ENCODE data around the gene SRMS. TPM values are rescaled to one million over a fixed set of nuclear protein-coding genes. Genes with fewer than 3 reads are reported as not detected.
A peak's percentile ranks its signal among the peaks of the same experiment; 100 is the strongest.

Gene SRMS
- total RNA-seq, 1 experiment from 2014 or later = not detected

DNA sequence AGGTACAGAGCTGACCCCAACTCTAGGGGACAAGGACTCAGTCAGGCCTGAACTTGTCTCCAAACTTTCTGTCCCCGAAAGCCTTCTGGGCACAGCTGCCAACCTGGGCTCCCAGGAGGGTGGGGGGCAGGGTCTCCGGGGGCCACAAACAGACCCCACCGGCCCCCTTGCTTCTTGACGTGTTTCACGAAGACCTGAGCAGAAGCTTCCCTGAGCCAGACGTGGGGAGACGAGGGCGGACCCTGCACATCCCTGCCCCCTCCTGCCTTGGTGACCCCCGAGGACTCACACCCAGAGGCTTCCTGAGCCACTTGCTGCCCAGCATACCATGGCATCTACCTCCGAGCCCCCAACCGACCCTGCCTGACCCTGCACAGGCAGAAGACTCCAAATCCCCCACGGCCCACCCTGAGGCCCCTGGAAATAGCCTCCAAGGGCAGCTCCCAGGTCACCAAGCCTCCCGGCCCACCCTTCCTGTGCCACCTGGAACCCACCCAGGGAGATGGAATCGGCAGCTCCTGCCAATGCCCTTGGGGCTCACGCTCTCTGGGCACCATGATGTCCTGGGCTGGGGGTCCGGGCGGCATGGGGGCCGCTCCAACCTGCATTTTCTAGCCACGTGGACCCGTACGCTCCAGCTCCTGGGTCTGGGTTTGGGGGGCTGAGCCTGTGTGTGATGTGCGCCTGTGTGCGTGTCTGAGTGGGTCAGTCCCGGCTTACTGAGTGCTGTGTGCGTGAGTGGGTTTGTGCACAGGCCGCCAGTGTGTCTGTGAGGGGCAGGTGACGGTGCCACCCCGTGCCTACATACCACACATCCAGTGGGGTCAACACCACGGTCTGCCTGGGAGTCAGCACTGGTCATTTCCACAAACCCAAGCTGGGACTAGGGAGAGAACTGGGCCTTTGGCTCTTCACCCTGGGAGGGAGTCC, 7.8 kb downstream of the SRMS start:
- DNase-seq (ENCODE audit: low read depth) = no peak

DNA sequence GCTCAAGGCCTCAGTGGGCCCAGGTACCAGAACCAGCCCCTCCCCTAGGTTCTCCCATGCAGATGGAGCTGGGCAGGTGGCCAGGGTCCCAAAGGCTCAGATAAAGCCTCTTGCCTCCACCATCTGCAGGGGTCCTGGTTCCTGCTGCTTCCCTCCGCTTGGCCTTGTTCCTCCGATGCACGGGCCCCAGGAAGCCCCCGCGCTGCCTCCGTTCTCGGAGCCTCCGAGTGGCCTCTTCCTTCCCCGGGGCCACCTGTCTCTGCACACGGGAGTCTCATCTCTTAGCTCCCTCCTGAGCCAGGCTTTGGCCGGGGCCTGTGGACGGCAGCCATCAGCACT, 8.5 kb downstream of the SRMS start:
- no peak for DNase-seq (ENCODE audit: low read depth)

DNA sequence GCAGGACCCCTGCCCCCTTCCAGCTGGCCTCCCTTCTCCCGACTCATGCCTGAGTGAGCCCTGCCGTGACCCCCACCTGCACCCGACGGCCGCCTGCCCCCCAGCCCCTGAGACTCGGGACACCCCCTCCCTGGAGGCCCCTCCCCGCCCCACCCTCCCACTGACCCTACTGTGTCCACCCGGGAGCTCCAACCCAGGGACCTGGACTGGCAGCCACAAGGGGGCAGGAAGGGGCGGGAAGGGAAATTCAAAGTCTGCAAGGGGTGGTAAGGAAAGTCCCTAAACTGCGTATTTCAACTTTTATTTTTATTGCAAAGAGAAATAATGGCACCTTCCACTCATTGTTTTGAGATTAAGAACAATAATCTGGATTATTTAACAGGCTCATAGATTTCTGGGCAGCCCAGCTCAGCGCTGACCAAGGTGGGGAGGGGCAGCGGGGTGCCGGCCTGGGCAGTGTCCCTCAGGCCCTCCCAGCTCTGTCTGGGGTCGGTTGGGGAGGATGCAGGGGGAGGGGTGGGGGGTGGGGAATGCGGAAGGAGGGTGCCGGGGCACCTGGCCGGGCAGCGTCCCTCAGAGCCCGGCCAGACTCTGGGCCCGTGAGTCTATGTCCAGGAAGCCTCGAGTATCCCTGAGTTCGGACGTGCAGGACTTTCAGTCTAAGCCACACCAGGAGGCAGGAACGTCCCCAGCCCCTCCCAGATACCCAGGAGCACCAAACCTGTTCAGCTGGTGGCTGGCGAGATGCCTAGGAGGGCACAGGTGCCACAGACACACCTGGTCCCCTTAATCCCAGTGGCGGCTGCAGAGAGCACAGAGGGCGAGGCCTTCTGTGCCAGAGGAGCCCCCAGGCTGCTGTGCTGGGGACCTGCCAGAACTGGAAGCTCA, 9.1 kb downstream of the SRMS start:
- no peak for DNase-seq (ENCODE audit: low read depth)

DNA sequence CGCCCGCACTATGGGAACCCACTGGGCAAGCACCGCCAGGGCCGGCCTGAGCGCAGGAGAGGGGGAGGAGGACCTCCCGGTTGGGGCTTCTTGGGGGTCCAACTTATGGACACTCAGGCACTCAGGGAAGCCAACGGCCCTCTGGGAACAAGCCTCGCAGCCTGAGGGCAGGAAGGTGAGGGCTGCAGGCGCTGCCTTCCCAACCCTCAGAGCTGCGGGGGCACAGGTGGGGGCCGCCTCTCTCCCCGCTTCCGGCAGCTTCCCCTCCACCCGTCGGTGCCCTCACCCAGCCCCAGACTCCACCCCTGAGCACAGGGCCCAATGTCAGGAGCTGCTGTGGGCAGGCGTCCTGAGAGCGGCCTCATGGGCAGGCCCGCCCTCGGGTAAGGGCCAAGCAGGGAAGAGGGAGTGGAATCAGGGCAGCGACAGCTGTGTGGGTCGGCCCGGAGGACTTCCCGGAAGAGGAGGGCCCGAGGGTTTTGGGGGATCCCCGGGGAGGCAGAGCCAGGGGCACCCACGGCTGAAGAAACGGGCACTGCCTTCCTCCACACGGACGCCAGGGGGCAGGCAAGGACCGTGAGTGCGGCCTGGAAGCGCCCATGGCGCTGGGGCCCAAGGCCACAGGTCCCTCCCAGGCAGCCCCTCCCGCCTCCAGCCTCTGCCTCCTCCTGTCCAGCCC, 9.9 kb downstream of the SRMS start:
- peak; percentile 98 for DNase-seq (ENCODE audit: low read depth)

DNA sequence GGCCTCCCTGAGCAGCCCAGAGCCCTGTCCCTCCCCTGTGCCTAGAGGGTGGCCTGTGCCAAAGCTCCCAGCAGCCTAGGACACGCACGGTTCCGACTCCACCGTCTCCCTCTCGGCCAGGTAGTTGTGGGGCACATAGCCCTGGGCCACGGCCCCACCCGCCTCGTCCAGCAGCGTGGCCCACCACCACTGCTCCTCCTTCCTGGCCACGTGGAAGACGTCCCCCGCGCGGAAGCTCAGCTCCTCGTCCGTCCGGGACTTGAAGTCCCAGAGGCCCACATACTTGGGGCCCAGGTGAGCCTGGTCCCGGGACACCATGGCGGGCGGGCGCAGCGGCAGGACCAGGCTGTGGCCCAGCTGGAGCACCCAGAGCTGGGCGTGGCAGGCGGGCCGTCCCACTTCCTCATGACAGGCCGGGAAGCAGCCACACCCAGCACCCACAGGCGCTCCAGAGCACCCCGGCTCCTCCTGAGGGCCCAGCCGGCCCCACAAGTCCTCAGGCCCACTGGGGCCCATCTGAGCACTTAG, 10.5 kb downstream of the SRMS start, which contains the start of gene PTK6:
TSS of gene PTK6 (minus strand) at position 380 of the 528 bp plus-strand sequence. CDS start at position 318, 62 bp downstream.
- DNase-seq (ENCODE audit: low read depth) = no peak

DNA sequence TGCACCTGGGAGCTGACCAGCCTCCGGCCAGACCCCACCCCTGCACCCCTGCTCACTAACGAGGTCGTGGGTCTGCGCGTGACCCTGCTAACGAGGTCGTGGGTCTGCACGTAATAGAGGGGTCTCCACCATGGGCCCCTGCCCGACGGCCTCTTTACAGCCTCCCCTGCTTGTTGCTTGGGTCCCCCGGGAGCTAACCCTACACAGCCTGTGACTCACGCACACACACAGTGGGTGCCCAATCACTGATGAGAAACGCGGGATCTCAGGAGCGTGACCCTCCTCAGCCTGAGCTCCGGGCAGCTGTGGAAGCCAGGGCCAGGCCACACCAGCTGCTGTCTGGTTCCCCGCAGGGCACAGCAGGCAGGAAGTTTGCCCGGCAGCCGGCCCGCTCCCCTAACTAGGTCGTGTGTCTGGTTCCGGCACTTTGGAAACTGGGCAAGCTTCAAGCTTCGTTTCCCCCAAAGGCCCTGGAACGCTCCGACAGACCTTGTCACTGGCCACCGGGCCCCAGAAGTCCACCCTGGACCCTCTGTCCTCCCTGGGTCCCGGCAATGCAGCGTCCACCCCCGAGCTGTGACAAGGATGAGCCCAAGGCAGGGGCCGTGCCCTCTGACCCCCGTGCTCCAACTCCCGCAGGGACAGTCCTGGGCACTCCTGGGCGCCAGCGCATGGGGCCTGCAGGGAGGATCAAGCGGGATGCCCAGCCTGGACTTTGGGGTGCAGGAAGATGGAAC, 11.1 kb downstream of the SRMS start:
- peak; percentile 96 for DNase-seq (ENCODE audit: low read depth)

DNA sequence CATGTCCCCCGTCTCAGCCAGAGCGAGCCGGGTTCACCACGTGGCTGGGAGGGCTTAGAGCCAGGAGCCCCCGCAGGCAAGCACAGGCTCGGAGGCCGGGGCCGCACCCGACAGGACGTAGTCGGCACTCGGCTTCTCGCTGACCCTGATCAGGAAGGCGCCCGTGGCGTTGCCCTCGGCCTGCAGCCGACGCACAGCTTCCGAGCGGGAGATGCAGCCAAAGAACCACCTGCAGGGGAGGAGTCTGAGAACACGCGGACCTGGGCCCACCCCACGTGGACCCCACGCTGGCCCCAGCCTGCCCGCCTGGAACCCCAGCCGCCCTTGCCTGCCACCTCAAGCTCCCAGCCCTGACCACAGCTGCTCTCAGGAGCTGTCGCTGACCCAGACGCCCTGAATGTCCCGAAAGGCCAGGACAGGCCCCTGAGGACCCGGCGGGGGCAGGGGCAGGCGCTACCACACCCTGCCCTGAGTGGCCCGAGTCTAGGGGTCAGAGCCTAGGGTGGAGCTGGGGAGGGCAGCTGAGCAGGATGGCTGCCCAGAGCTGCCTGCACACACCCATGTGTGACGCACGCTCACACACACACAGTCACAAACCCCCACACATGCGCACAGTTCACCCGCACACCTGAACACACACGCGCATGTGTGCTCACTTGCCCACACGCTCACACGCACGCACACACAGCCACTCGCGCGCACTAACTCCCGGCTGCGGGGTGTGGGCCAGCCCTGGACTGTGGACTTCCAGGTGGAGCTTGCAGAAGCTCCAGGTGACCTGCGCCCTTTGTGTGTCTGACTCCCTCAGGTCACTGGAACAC, 12.5 kb downstream of the SRMS start:
- DNase-seq (ENCODE audit: low read depth) = no peak

DNA sequence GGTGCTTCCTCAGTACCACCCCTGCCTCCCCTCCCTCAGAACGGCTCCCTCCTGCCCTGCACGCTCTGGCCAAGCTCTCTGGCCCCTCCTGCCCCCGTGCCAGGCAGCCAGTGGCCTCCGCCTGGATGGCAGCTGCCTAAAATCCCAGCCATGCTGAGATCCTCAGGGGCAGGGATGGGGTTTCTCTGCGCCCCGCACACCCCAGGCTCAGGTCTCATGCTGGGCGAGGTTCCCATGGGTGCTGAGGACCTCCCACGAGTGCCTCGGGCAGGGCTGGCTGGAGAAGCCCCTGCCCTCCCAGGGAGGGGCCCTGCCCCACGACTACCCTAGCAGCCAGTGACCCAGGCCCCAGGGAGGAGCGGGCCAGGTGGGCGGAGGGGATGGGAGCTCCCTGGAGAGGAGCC, 13.1 kb downstream of the SRMS start:
- DNase-seq (ENCODE audit: low read depth) = no peak

DNA sequence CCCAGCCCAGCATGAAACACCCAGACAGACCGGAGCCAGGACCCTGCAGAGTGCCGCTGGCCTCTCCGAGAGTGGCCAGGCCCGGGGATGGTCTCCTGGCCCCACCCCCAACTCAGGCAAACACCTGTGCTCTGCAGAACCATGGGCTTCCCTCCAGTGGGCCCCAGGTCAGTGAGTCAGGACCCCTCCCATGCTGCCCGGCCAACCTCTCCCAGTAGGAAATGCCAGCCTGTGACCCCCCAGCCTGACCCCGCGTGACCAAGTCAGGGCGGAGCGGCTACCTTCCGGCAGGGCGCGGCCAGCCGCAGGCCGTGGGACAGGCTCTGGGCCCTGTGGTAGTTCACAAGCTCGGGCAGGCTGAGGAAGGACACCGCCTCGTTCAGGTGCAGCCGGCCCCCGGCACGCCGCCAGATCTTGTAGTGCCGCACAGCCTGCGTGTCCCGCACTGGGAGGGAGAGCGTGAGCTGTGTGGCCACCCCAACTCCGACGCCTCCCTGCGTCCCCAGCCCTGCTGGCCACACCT, 13.6 kb downstream of the SRMS start:
- DNase-seq (ENCODE audit: low read depth) = no peak

DNA sequence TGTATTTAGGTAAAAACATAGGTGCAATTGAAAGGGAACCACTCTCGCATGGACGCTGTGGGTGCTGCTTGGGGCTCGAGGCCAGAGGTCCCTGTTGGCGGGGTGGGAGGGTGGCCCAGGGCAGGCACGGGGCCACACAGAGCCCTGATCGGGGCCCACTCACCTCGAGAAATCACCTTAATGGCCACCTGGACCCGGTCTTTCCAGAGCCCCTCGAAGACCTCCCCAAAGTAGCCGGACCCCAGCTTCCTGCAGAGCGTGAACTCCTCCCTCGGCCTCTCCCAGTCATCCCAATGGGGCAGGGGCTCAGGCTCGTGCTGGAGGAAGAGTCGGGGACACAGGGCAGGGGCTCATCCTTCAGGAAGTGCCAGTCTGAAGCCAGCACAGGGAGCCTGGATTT, 14.2 kb downstream of the SRMS start:
- DNase-seq (ENCODE audit: low read depth) = no peak

DNA sequence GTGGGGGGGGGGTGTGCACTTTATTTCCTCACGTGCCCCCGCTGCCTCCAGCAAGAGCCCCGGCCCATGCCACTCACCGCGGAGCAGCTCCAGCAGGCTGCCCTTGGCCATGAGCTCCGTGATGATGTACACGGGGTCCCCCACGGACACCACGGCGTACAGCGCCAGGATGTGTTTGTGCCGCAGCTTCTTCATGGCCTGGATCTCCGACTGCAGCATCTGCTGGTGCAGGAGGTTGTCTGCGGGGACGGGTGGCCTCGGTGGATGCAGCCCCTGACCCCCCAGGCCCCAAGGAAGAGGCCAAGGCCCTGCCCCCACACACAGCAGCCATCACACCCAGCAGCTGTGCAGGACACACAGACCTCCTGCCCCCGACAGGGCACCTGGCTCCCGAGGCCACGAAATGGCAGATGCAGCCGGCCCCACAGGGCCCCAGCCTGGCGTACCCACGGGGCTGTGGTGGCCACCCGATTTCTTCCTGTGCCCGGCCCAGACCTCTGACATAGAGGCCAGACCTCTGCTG, 15.0 kb downstream of the SRMS start:
- no peak for DNase-seq (ENCODE audit: low read depth)

DNA sequence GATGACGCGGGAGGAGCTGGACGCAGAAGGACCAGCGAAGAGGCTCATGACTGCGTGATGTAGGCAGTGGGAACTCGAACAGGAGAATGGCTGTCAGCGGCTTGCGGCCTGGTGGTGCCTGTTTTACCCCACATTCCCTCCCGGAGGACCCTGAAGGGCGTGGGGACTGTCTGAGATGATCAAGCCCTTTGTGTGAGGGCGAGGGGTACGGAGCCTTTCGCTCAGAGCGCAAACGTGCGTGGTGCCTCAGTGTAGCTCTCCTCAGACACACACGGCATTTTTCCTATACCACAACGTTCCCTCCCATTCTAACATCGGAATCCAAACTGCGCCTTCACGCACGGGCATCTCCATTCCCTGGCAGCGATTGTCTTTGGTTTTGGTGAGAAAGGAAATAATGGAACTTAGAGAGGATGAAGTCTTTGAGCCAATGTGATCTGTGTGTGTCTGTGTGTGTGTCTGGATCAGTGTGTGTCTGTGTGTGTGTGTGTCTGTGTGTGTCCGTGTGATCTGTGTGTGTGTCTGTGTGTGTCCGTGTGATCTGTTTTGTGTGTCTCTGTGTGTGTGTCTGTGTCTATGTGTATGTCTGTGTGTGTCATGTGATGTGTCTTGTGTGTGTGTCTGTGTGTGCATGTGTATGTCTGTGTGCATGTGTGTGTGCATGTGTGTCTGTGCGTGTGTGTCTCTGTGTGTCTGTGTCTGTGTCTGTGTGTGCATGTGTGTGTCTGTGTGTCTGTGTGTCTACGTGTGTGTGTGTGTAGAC, 15.7 kb downstream of the SRMS start:
- no peak for DNase-seq (ENCODE audit: low read depth)

DNA sequence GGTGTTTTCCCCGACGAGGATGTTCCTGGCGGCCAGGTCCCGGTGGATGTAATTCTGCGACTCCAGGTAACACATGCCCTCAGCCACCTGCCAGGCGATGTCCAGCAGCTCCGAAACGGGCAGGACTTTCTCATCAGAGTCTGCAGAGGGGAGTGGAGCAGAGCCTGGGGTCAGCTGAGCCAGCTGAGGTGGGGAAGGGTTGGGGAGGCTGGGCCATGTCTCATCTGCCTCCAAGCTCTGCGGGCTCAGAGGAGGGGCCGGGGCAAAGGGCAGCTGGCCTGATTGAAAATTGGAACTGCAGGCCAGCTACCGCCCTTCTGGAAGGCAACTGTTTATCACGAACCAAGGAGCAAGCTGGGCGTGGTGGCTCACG, 16.8 kb downstream of the SRMS start:
- no peak for DNase-seq (ENCODE audit: low read depth)

DNA sequence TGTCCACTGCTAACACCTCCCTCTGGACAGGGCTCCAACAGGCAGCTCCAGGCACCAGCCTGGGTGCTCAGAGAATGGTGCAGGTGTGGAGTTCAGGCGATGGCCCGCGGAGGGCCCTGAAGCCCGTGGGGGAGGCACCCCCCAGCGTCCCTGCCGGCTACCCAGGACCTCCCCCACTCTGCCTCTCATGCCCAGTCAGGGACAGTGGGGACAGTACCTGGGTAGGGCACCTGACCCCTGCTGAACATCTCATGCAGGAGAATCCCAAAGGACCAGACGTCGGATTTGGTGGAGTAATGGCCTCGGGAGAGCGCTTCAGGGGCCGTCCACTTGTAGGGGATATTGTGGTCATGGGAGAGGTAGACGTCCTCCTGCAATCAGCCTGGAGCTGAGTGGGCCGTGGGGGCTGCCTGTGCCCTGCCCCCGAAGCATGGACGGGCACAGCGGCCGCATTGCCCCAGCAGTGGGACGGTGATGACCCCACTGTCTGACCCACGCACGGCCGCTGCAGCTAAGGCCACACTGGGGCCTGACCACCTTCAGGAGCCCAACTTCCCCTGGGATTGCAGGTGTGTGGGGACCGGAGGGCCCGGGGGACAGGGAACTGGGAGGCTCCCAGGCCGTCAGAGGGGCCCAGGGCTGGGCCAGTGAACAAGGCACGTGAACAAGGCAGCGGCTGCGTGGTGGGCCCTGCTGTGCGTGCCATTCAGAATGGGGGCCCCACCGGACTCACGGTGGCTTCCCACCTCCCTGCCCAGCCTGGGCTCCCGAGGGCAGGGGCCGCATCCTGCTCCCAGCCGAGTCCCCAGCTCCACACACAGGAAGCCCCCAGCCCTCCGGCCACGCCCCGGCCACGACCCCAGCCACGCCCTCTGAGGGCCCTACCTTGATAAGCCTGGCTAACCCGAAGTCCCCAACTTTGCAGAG, 17.4 kb downstream of the SRMS start:
- DNase-seq (ENCODE audit: low read depth) = no peak

DNA sequence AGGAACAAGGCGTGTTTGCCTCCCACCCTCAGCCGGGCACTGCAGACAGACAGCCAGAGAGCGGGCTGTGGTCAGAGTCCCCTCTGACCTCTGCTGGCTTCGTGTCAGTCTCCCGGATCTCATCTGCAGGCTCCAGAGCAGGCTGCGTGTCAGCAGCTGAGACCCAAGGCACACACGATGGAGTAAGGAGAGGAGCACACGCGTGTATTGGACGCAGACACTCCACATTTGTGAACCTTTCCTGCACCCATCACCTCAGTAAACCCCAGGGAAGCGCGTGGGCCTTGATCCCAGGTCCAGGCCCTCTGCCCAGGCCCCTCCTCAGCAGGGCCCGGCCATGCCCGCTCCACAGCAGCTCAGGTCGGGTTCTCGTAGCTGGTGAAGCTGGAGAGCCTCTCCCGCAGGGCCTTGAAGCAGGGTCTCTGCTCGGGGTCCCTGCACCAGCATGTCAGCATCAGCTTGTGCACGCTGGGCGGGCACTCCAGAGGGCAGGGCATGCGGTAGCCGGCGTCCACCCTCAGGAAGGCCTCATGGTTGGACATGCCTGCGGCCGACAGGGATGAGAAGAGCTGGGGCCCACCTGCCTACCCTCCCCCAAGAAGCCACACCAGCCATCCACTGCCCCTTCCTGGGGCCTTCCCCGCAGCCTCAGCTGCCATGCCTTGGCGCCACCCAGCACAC, 18.2 kb downstream of the SRMS start:
- no peak for DNase-seq (ENCODE audit: low read depth)

DNA sequence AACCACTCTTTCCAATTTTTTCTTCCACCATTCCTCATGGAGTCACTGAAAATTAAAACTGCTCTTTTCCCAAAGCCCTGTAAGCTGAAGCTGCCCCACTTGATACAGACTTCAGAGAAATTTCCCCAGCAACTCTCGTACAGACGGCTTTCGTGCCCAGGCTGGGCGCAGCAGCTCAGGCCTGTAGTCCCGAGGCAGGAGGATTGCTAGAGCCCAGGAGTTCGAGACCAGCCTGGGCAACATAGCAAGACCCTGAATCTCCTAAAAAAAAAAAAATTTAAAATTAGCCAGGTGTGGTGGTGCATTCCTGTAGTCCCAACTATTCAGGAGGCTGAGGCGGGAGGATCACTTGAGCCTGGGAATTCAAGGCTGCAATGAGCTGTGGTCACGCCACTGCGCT, 20.4 kb downstream of the SRMS start:
- no peak for DNase-seq (ENCODE audit: low read depth)

DNA sequence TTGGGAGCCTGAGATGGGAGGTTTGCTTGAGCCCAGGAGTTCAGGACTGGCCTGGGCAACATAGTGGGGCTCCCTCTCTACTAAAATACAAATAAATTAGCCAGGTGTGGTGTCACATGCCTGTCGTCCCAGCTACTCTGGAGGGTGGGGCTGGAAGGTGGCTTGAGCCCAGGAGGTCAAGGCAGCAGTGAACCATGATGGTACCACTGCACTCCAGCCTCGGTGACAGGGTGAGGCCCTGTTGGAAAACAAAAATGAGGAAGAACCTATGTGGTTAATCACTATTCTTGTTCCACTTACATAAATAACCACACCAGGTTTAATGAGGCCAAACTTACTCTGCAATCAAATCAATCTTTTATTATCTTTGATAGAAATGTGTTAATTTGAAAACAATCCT, 21.6 kb downstream of the SRMS start:
- DNase-seq (ENCODE audit: low read depth) = no peak
